Neural progenitor cell (in vitro differentiated cells): ENCODE measurements around the gene TRIM73.
"Not testable (repeated sequence)": the region's sequence is repeated elsewhere in the genome, so short reads cannot be mapped to it uniquely, and the experiment has no call there.

Source experiments
- CTCF ChIP-seq: fragments of 200-600 bp; sonication (generic); IDR thresholded peaks from 2 replicates; pipeline ENCODE4 v1.5.1; 2017; ENCODE audit warnings: antibody characterized with exemption, mild to moderate bottlenecking
- EZH2 ChIP-seq: fragments of 200-600 bp; sonication (generic); IDR thresholded peaks from 2 replicates; pipeline ENCODE4 v1.6.1; 2017; ENCODE audit warnings: antibody characterized with exemption, mild to moderate bottlenecking, moderate library complexity

GRCh38 chr7:75414204-75414603, 18.8 kb downstream of the TRIM73 start:
- not testable (repeated sequence) for TF ChIP-seq CTCF, EZH2
